Pons (tissue), 1 donor: ENCODE results near the gene KDM1B.
"Not testable (repeated sequence)": the region's sequence is repeated elsewhere in the genome, so short reads cannot be mapped to it uniquely, and the experiment has no call there.

ENCODE experiments used
- DNase-seq: peaks from one replicate; pipeline ENCODE4 v3.0.0-alpha.2; 2016; ENCODE audit warnings: low spot score

KDM1B gene

DNA sequence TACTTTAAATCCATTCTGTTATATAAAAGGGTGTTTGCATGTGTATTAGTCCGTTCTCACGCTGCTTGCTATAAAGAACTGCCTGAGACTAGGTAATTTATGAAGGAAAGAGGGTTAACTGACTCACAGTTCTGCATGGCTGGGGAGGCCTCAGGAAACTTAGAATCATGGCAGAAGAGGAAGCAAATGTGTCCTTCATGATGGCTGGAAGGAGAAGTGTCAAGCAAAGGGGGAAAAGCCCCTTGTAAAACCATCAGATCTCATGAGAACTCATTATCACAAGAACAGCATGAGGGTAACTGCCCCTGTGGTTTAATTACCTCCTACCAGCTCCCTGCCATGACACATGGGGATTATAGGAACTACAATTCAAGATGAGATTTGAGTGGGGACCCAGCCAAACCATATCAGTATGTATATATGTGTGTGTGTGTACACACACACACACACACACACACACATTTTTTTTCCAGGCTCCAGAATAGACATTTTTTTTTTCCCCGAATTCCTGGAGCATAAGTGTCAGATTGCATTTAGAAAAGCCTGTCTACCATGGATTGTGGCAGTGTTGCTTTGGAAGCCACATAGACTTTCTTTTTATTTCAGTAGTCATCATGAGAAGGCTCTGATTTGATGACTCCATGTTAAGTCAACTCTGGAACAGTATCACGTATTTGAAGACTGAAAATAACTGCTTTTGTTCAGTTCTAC lies 31.5 kb downstream of the KDM1B start:
- DNase-seq, result no peak

DNA sequence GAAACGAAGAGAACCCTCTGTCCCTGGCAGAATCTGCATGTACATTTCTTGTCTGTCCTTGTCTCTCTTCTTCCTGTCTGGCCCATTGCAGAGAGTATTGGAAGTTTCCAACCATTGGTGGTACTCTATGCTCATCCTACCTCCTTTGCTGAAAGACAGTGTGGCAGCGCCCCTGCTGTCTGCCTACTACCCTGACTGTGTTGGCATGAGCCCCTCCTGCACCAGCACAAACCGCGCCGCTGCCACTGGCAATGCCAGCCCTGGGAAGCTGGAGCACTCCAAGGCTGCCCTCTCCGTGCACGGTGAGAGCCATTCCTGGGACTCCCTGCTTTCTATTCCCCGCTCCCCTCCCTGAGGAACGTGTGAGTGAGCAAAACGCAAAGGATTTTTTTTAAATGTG lies 32.5 kb downstream of the KDM1B start:
- DNase-seq, result no peak

DNA sequence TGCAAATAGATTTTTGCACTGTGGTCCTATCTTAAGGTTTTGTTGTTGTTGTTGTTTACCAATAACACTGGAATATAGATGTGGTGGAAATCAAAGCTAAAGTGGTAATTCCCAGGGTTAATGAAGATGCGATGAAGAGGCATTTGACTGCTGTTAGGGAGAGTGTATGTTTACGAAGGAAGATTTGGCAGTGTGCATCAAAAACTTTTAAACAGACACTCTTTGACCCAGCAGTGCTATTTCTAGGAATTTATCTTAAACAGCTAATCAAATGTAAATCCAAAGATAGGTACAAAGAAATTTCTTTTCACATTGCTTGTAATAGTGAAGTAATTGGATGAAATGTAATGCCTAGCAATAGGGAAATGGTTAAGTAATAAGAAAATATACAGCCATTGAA lies 34.0 kb downstream of the KDM1B start:
- DNase-seq, result no peak

DNA sequence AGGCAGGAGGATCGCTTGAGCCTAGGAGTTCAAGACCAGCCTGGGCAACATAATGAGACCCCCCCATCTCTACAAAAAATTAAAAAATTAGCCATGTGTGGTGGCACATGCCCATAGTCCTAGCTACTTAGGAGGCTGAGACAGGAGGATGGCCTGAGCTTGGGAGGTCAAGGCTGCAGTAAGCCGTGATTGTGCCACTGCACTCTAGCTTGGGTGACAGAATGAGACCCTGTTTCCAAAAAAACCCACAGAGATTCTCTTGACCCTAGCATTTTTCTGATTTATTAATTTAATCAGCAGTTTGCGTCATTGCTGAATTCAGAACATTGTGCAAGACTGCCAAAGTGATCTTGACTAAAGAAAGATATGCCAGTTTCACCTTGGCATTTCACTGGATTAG lies 36.8 kb downstream of the KDM1B start:
- DNase-seq, result no peak

DNA sequence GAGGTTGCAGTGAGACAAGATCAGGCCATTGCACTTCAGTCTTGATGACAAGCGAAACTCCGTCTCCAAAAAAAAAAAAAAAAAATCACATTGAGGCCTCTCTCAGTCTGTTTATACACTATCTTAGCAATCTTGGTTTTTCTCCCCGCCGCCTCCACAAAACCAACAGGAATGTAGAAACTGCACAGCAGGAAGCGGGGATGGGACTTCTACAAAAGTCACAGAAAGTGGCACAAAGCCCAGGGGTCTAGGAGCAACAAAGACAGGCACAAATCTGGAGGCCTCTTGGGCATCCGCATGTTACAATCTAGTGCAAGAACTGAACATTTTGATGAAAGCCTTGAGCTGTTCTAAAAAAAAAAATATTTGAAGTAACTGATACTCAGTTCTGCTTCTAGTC lies 48.6 kb downstream of the KDM1B start:
- DNase-seq, result no peak

DNA sequence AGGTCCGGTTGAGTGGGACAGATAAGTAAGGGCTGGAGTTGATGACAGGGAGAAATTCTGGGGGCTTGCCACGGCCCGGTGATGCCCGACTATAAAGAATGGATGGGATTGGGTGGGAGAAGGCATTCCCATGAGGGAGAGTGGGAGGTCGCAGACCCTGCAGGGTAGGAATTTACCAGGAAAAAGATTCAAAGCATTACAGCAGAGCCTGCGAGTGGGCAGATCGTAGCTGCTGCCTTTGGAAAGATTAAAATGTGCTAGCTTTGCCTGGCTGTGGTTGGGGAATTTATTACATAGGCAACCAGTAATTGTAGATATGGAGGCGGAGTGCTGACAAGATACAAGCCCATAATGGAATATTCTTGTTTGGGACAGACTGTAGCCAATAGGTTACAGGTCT lies 49.5 kb downstream of the KDM1B start:
- no peak for DNase-seq

DNA sequence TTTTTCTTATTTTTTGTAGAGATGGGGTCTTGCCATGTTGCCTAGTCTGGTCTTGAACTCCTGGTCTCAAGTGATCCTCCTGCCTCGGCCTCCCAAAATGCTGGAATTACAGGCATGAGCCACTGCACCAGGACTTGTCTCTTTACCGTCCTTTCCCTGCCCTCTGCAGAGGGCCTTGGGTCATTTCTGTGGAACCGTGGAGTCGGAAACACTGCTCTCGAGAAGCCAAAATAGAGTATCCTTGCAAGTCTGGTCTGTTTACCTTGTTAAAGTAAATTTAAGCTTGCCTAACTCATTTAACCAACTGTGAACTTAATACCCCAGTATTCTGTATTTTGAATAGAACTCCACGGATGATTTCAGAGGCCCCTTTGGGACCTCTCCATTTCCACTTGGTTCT lies 51.4 kb downstream of the KDM1B start:
- DNase-seq, result no peak

DNA sequence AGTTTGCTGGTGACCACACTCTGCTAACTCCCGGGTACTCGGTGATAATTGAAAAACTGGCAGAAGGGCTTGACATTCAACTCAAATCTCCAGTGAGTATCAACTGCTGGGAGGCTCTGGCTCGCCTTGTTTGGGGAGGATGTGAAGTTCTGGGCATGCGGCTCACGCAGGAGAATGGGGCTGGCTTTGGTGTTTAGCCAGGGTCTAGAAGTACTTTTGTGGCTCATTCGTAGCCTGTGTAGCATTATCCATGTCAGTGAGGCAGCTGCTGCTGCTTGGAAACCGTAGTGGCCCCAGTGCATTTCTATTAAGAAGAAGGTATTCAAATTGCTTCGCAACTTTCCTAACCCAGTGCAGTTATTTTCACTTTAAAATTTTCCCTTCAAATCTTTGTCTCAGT lies 52.2 kb downstream of the KDM1B start:
- DNase-seq, result peak; percentile 20

DNA sequence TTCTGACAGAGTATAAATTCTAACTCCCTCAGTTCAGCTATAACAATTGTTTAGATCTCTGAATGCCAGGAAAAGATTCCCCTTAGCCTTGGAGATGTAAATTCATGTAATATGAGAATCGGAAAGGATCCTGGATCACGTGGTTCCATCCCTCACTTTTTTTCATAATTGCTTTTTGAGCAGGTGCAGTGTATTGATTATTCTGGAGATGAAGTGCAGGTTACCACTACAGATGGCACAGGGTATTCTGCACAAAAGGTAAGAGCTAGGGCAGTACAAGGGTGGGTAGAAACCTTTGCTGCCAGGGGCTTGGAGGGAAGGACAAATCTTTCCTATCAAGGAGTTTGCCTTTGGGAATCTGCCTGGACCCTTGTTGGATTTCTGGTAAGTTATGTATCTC lies 52.7 kb downstream of the KDM1B start:
- no peak for DNase-seq

DNA sequence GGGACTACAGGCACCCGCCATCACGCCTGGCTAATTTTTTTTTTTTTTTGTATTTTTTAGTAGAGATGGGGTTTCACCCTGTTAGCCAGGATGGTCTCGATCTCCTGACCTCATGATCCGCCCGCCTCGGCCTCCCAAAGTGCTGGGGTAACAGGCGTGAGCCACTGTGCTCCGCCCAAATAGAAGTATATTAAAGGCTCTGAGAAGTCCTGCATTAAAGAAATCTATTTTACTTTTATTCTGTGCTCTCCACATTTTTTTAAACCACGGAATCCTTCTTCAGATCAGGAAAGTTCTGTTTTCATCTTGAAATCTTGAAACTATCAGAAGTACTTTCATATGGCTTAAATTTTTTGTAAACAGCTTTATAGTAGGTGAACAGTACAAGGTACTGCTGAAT lies 53.6 kb downstream of the KDM1B start:
- not testable (repeated sequence) for DNase-seq

DNA sequence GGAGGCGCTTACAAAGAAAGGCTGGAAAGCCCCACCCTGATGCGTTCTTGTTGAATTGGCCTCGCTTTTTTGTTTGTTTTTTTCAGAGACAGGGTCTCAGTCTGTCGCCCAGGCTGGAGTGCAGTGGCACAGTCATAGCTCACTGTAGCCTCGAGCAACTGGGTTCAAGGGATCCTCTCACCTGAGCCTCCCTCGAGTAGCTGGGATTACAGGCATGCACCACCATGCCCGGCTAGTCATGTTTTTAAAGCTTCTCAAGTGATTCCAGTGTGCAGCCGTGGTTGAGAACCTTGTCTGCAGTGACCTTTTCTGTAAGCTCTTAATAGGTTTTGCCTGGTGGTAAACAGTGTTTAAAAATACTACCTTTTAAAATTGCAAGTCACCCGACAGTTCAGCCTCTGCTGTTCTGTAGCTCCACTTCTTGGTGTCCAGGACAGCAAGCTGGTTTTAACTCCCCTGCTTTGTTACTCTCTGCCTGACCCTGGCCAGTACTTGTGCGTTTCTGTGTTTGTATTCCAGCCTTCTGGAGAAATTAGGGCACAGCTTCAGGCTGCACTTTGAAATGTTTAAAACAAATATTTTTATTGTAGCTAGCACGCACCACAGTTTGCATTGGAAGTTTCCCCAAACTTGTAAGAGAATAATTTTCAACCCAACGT lies 54.4 kb downstream of the KDM1B start:
- DNase-seq, result no peak

DNA sequence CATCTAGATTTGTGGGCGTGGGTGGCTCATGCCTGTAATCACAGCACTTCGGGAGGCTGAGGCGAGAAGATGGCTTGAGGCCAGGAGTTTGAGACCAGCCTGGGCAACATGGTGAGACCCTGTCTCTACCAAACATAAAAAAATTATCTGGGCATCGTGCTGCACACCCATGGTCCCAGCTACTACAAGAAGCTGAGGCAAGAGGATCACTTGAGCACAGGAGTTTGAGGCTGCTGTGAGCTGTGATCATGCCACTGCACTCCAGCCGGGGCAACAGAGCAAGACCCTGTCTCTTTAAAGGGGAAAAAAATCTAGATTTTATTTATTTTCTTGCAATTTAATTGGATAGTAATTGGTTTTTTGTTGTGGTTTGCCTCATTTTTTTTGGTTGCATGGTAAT lies 55.5 kb downstream of the KDM1B start:
- no peak for DNase-seq

DNA sequence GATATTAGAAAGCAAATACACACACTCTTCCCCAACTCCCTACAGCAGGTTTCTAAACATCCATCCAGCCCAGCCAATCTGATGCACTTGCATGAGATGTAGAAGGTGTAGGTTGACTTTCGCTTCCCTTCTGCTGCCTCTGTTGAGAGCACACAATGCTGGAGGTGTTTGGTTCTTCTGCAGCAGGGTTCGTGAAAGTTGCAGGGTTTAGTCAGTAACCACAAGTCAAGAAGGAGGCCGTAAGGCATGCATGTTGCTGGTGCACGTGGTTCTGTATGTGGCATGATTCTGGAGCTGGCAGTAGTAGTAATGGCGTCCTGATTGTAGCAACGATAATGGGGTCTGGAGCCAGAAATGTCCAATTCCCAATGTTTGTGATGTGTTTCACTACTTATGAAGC lies 56.1 kb downstream of the KDM1B start:
- DNase-seq, result no peak

DNA sequence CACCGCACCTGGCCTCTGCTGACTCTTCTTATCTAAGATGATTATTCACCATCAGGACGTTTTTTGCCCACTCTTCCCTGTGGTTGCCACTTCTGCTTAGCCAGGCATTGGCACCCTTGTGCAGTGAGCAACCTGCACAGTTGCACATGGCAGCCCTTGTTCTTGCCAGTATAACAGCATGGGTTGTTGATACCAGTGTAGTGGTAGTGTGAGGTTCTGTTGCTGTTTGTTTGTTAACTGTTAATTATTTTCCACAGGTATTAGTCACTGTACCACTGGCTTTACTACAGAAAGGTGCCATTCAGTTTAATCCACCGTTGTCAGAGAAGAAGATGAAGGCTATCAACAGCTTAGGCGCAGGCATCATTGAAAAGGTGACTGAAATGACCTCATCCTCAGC lies 57.0 kb downstream of the KDM1B start:
- no peak for DNase-seq

DNA sequence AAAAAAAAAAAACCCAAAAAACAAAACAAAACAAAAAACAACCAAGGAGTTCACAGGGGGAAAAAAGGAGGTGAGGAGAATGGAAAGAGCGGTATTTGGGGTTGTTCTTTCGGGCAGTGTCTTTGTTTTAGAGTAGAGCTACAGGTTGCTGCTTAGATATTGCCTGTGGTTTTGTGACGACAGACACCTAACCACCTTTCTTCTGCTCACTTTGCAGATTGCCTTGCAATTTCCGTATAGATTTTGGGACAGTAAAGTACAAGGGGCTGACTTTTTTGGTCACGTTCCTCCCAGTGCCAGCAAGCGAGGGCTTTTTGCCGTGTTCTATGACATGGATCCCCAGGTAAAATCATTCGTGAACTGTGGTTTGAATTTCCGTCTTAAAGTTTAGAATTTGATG lies 58.2 kb downstream of the KDM1B start:
- no peak for DNase-seq

DNA sequence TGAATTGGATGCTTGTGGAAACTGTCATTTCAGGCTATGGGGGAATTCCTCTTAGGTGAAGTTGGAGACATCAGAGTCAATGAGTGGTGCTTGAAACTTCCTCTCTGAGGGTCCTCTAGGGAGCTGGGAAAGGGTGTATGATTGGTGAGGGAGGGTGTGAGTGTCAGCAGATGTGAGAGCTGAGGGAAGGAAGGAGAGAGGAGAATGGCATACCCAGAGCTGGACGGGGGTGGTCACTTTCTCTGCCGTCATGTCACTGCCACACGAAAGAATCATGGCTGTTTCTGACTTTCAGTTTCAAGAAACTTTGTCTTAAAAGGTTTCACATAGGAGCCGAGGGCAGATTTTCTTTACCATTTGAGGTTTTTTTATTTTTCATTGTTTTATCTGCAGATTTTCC lies 58.8 kb downstream of the KDM1B start:
- DNase-seq, result no peak

DNA sequence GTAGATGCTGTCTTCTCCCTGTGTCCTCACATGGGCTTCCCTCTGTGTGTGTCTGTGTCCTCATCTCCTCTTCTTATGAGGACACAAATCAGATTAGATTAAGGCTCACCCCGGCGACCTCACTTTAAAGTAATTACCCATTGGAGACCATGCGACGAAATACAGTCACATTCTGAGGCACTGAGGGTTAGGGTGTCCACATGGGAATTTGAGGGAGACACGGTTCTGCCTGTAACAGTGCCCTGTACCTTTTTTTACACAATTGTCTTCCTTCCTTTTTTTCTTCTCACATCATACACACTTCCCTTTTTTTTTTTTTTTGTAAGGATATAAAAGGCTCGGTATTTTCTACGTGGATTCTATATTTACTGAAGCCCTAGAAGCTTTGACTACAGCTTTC lies 60.2 kb downstream of the KDM1B start:
- peak; percentile 41 for DNase-seq

DNA sequence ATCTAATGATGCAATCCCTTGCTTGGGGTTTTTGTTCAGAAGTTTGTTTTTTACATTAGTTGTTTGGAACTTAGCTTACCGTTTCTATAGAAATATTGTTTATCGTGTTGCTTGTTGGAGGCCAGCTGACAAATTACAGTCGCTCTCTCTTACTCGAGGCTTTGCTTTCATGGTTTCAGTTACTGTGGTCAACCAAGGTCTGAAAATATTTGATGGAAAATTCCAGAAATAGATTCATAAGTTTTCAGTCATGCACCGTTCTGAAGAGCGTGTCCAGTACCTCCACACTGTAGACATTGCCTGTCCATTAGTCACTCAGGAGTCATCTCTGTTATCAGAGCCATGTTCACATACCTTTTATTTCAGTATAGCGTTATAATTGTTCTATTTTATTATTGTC lies 61.2 kb downstream of the KDM1B start:
- DNase-seq, result no peak

DNA sequence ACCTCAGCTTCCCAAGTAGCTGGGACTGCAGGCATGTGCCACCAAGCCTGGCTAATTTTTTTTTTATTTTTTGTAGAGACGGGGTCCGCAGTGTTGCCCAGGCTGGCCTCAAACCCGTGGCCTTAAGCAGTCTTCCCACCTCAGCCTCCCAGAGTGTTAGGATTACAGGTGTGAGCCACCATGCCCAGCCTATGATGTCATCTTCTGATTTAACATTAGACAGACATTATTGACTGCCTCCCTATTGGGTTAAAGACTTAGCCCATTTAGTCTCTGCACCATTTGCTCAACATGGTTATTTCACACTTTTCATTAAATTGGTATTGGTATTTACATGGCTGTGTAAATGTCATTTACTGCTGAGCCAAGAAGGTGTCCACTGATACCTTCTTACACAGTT lies 63.0 kb downstream of the KDM1B start:
- DNase-seq, result no peak

DNA sequence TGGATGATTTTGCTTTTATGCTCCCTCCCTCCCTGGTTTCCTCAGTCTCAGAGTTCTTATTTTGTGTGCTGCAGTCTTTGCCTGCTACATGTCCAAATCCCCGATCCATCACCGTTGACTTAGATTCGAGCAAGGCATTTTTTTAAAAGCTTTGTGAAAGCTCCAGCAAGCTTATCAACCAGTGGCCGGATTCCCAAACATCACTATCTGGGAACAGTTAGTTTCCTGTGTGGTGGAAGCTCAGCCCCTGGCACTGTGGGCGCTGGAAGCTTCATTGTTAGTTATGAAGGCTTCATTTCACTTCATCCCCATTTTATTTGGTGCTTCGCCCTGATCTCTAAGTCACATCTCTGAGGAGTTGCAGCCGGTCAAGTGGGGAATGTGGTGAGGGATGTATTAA lies 64.4 kb downstream of the KDM1B start:
- DNase-seq, result peak; percentile 58

DNA sequence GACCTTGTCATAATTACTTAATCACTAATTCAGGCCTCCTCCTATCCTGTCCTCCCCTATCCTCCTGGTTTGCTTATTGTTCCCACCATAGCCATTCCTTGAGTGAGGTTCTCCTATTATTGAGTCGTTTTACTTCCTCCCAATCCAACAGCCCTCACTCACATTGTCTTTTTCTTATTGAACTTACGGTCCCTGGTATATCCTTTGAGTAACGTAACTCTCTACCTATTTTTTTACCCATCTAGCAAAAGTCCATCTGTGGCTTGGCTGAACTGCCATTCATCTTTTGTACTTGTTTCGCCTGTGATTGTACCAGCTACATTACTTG lies 66.0 kb downstream of the KDM1B start:
- no peak for DNase-seq

DNA sequence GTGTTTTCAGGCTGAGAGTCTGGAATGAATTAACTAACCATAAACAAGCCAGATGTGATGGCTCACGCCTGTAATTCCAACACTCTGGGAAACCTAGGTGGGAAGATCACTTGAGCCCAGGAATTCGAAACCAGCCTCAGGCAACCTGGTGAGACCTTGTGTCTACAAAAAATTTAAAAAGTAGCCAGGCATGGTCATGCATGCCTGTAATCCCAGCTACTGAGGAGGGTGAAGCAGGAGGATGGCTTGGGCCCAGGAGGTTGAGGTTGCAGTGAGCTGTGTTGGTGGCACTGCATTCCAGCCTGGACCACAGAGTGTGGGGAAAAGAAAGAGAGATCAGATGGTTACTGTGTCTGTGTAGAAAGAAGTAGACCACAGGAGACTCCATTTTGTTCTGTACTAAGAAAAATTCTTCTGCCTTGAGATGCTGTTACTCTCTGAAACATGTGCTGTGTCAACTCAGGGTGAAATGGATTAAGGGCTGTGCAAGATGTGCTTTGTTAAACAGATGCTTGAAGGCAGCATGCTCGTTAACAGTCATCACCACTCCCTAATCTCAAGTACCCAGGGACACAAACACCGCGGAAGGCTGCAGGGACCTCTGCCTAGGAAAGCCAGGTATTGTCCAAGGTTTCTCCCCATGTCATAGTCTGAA lies 71.4 kb downstream of the KDM1B start:
- DNase-seq, result not testable (repeated sequence)

DNA sequence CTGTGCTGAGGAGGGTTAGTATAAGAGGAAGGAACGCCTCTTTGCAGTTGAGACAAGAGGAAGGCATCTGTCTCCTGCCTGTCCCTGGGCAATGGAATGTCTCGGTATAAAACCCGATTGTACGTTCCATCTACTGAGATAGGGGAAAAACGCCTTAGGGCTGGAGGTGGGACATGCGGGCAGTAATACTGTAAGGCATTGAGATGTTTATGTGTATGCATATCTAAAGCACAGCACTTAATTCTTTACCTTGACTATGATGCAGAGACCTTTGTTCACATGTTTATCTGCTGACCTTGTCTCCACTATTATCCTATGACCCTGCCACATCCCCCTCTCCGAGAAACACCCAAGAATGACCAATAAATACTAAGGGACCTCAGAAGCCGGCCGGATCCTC lies 71.9 kb downstream of the KDM1B start:
- not testable (repeated sequence) for DNase-seq

DNA sequence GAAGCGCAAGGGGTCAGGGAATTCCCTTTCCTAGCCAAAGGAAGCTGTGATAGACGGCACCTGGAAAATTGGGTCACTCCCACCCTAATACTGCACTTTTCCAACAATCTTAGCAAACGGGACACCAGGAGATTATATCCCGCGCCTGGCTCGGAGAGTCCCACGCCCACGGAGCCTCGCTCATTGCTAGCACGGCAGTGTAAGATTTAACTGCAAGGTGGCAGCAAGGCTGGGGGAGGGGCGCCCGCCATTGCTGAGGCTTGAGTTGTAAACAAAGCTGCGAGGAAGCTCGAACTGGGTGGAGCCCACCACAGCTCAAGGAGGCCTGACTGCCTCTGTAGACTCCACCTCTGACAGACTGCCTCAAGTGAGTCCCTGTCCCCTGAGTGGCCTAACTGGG lies 73.4 kb downstream of the KDM1B start:
- DNase-seq, result not testable (repeated sequence)
